AG04450 (cell line): Measurements from ENCODE around the gene KIAA1328. TPM values are rescaled to one million over a fixed set of nuclear protein-coding genes. Genes with fewer than 3 reads are reported as not detected.

Experiments
- CTCF ChIA-PET: fragments of 300-600, 350-600 bp; formaldehyde crosslinking; extraction: SDS; loops from one replicate; lab custom pipeline; 2022; ENCODE audit warnings: antibody characterized with exemption, inconsistent platforms; lab: Charles Lee
- POLR2A ChIA-PET: fragments of 350-600 bp; formaldehyde crosslinking; extraction: SDS; loops from one replicate; lab custom pipeline; 2021; ENCODE audit warnings: antibody characterized with exemption, inconsistent platforms; lab: Yijun Ruan, JAX
- DNase-seq: peaks from one replicate; pipeline ENCODE4 v3.0.0-alpha.2; 2011; ENCODE audit warnings: low read depth, low spot score
- H3K27ac ChIP-seq: one replicate; pipeline ENCODE4 v1.5.1; 2012; ENCODE audit warnings: low read depth, low read length, control low read depth
- H3K27me3 ChIP-seq: one replicate; pipeline ENCODE4 v1.6.0; 2012; ENCODE audit warnings: low read length; ENCODE audit not compliant: control insufficient read depth, insufficient read depth
- H3K4me3 ChIP-seq: 2 replicates; pipeline ENCODE4 v1.5.1; 2011; ENCODE audit warnings: mild to moderate bottlenecking, low read depth, low read length, control low read depth
- H3K9me3 ChIP-seq: 2 replicates; pipeline ENCODE4 v1.5.1; 2012; ENCODE audit warnings: low read length; ENCODE audit not compliant: control insufficient read depth, insufficient read depth
- CTCF ChIP-seq: IDR thresholded peaks from 2 replicates; pipeline ENCODE4 v1.5.1; 2011; ENCODE audit warnings: low read depth, low read length, control low read depth, inconsistent platforms
- polyA plus RNA-seq: library from polyadenylated mRNA; depleted of rRNA; stranded (reverse); fragments of >200 nt; gene quantifications from 2 replicates; pipeline ENCODE4 v1.2.3, GENCODE V29; 2011

Gene KIAA1328
- polyA plus RNA-seq, 1 experiment: 3.9 TPM

GRCh38 chr18:36885981-36886380, 57.1 kb downstream of the KIAA1328 start:
- ChIA-PET CTCF (no interaction called here), POLR2A (interaction anchor here (0.6 kb wide), 1 partner anchor 668 kb away, joined by 3 read pairs; no protein-coding TSS in a partner anchor)
- TF ChIP-seq CTCF: no peak
- no peak for DNase-seq
- H3K27me3 ChIP-seq: no peaks in the 10 kb centered on the region
- no peaks in the 10 kb centered on the region for H3K9me3 ChIP-seq
- H3K4me3 ChIP-seq: no peak overlapping the region
- H3K27ac ChIP-seq: no peak overlapping the region

GRCh38 chr18:36887114-36887513, 58.2 kb downstream of the KIAA1328 start:
- Histone ChIP-seq H3K27me3 (no peaks in the 10 kb centered on the region), H3K27ac (no peak overlapping the region), H3K4me3 (no peak overlapping the region), H3K9me3 (no peaks in the 10 kb centered on the region)
- DNase-seq: no peak
- ChIA-PET CTCF (no interaction called here), POLR2A (no interaction called here)
- TF ChIP-seq CTCF: no peak

- Histone ChIP-seq H3K4me3 (no peak overlapping the region), H3K27me3 (no peaks in the 10 kb centered on the region), H3K9me3 (no peaks in the 10 kb centered on the region), H3K27ac (no peak overlapping the region)
- ChIA-PET POLR2A (no interaction called here), CTCF (no interaction called here)
- no peak for DNase-seq
- no peak for TF ChIP-seq CTCF
These were observed 58.9 kb downstream of the KIAA1328 start for GRCh38 chr18:36887864-36888263.

- Histone ChIP-seq H3K4me3 (no peak overlapping the region), H3K9me3 (no peaks in the 10 kb centered on the region), H3K27me3 (no peaks in the 10 kb centered on the region), H3K27ac (no peak overlapping the region)
- DNase-seq: no peak
- TF ChIP-seq CTCF: no peak
- POLR2A ChIA-PET: no interaction called here
- CTCF ChIA-PET: no interaction called here
These were observed 59.9 kb downstream of the KIAA1328 start for GRCh38 chr18:36888778-36889177.

- ChIA-PET POLR2A (no interaction called here), CTCF (interaction anchor here (0.6 kb wide), 1 partner anchor 47 kb away, joined by 3 read pairs; no protein-coding TSS in a partner anchor)
- TF ChIP-seq CTCF: no peak
- H3K4me3 ChIP-seq: no peak overlapping the region
- peak; percentile 1 for DNase-seq
- no peak overlapping the region for H3K27ac ChIP-seq
- no peaks in the 10 kb centered on the region for H3K9me3 ChIP-seq
- no peaks in the 10 kb centered on the region for H3K27me3 ChIP-seq
These were observed 60.4 kb downstream of the KIAA1328 start for GRCh38 chr18:36889321-36889720.
